NCI-H146 treated with DMSO at 0.1 percent for 48 hours (cell line): Measurements from ENCODE around the gene SYT9.
"Not testable (repeated sequence)": the region's sequence is repeated elsewhere in the genome, so short reads cannot be mapped to it uniquely, and the experiment has no call there.

Experiments
- DNase-seq: peaks from one replicate; lab custom pipeline; 2025; ENCODE audit not compliant: unreplicated experiment; lab: John Stamatoyannopoulos, UW

SYT9 gene

DNA sequence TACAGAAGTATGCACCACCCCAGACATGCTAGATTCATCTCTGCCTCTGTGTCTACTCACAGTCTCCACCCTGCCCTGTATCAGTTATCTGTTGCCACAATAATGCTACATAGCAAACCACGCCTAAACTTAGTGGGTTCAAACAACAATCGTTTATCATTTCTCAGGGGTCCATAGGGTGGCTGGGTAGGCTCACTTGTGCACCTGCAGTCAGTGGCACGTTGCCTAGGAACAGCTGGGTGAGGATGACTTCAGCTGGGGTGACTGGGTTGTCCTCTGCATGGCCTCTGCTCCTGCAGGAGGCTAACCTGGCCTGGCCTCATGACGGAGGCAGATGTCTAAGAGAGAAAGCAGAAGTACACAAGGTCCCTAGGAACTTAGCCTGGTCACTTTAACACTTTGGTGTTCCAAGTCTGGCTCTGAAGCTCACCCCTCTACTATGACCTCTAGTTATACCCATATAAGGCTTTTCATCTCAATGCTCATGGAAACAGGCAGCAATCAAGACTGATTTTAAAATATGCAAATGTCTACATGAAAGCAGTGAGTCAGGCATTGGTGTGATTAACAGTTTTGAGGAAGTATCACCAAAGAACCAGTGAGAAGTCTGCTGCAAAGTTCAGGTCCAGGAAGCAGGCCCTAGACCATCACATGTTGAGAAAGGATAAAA lies 244.3 kb downstream of the SYT9 start:
- no peak for DNase-seq

DNA sequence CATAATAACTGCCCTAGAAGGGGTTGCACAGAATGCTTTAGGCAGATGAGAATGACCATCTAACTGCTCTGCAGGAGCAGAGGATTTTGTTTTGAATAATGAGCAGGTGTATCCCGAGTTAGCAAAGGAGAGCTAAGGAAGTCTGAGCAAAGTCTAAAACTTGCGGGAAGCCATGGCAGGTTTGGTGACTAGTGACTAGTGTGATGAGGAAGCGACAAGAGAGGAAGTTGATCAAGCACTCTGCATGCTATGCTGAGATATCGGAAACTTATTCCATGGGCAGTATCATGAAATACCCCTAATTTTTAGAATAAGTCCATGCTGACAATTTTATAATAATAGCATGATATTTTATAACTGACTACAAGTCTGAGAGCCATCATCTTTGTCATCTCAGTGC lies 246.5 kb downstream of the SYT9 start:
- no peak for DNase-seq

DNA sequence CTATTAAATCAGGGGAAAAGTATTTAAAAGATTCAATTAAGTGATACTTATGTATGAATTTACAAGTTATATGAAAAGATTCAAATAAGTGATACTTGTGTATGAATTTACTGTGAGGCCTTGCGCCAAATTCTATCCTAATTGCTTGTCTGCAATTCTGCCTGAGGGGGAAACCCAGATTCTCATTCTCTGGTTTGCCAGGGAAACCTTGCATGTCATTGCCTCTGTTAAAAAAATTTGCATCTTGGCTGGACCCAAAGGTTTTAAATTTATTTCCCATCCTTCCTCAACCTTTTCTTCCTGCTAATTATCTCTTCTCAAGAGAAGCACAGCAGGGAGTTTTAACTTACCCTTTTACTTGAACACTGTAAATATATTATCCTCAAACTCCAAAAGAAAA lies 247.4 kb downstream of the SYT9 start:
- DNase-seq: no peak

DNA sequence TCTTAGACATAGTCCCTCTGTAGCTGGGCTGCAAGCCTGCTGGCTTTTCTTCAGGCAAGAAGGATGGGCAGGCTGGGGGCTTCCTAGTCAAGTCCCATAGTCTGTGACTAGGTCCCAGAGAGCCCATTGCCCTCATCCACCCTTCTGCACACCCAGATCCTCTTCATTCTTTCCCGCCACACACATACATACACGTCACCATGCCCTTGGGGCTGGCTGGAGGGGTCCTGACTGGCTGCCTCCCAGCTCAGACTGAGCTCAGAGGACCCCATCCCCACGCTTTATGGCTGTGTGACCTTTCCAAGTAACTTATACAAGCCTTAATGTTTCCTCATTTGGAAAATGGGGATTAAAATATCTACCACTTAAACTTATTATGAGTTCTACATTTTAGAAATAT lies 248.5 kb downstream of the SYT9 start:
- DNase-seq: no peak

DNA sequence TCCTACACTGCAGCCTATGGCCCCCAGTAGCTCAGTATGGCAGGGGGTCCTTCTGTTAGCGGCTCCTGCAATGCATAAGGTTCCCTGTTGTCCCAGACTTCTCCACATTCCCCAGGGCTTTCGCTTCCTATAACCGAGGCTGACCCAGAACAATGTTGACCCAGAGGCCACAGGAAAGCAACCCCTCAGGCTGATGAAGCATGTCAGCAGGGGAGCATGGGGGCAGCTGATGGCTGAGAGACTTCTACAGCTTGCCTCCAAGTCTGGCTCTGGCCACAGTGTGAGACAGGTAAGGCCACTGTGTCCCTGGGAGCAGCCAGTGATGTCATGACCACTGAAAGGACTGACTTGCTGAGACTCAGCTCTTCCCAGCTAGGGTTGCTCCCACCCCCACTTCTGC lies 249.5 kb downstream of the SYT9 start:
- DNase-seq: no peak

DNA sequence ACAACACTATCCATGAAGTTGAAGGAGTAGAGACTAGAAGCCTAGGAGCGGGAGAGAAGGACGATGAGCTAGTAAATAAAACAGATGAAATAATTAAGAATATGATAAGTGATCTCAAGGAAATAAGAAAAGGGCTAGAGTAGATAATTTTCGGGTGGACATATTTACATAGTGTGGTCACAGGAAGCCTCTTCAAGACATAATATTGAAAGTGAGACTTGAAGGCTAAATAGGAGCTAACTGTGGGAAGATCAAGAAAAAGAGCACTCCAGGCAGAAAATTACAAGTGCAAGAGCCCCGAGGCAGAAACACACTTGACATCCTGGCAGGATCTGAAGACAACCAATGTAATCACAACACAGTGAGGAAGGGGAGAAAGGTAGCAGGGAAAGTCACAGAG lies 250.2 kb downstream of the SYT9 start:
- DNase-seq: no peak

DNA sequence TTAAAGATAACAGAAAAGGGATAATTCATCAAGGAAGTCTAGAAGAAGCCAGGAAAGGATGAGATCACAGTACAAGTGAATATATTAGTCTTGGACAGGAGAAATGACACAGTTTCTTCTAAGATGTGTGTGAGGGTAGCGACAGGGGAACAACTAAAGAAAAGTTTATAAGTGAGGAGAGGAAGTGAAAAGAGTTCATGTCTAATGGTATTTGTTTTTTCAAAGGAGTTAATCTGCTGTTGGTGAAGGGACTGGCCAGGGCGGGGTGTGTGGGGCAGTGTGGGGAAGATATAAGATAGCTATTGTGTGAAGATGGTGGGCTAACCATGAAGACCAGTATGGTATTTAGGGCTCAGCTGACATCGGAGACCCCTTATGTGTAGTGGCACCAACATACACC lies 254.5 kb downstream of the SYT9 start:
- no peak for DNase-seq

DNA sequence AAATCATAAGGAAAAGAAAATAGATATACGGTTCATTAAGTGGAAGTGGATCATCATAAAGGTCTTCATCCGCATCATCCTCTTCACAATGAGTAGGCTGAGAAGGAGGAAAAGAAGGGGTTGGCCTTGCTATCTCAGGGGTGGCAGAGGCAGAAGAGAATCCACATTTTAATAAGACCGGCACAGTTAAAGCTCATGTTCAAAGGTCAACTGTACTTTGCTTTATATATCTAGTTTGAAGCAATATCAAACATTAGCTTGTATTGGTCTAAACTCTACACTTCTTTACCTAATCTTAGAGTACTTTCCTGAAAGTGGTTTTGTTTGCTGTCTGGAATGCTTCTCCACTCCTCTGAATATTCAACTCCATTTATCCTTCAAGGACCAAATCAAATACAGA lies 256.4 kb downstream of the SYT9 start:
- DNase-seq: no peak

DNA sequence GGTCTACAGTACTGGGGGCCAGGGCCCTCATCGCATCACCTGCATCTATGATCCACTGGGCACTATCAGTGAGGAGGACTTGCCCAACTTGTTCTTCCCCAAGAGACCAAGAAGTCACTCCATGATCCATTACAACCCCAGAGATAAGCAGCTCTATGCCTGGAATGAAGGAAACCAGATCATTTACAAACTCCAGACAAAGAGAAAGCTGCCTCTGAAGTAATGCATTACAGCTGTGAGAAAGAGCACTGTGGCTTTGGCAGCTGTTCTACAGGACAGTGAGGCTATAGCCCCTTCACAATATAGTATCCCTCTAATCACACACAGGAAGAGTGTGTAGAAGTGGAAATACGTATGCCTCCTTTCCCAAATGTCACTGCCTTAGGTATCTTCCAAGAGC lies 258.3 kb downstream of the SYT9 start:
- DNase-seq: no peak

DNA sequence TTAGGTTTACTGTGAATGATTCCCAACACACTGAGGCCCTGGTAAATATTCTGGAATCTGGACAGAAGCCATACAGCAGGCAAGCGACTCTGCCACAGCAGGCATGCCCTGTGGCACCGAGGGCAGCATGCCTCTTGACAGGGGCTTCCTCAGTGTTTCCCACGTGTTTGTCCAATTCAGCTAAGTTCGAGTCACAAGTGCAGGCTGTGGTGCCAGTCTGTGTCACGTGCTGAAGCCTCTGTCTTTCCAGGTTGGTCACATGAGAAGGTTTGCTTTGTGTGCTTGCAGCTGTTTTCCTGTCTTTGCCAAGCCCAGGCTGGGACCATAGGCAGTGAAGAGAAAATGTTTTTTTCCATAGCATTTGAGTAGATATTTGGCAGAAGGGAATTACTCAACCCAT lies 259.7 kb downstream of the SYT9 start:
- DNase-seq: no peak

DNA sequence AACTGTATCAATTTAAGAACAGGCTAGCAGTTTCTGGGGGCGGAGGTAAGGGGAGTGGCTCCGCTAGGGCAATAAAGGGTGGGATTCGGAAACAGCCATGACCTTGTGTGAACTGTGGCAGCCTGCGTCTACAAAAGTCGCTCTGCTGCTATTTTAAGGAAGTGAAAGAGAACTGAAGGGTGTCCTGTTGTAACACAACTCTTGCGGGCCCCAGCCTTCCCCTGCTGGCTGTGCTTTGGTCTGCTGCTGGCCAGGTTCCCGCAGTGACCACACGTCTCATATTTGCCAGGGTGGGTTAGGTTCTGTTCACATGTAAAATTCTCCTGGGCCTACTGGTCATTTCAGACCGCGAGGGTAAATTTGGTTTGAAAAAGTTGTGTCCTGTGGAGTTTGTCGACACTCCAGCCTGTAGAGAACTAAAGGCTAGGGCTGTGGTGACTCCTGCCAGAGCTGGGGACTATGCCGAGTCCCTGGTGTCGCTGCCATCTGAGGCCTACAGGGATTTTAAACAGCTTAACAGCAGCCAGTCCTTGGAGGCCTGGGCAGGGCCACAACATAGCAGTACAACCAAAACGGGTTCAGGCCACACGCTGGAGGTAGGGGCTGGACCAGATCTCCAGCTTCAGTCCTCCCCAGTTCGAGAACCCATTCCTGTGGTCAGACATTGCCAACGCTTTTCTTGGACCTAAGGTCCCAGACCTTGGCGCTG lies 261.0 kb downstream of the SYT9 start:
- no peak for DNase-seq

DNA sequence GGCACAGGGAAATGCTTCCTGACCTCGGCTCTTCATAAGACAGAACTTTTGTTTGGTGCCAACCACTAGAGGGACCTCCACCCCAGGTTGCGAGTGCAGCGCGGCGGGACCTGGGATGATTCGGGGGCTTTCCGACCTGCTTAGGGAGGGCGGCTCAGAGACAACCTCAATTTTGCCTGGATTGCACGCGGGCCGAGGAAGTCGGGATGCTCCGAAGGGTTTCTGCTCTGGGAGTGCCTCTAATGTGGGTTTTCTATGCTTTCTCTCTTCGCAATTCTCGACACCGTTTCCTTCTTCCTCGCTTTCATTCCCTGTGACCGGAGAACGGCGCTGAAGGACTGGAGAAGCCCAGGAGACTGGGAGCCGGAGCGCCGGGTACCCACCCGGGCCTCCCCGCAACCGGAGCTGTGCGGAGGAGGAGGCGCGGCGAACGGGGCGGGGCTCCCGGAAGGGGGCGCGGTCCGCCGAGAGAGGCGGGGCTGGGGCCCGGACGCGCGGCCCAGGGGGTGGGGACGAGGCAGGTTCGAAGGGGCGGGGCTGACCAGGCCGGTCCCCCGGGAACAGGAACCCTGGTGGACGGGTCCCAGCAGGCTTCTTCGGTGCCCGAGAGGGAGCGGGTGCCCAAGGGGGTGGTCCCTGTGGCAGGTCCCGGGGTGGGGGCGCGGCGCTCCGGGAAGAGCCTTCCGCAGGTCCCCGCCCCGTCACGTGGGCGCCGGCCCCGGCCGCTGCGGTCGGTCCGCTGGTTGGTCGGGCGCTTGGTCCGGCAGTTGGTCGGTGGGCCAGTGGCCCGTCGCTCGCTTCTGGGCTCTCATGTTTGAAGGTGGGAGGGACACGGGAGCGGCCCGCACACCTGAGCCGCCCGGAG lies 261.8 kb downstream of the SYT9 start, which contains the start of gene PPFIBP2:
PPFIBP2 (plus strand) TSS at position 766 of the 865 bp plus-strand sequence. CDS start 35,477 bp downstream, outside the sequence.
- DNase-seq: no peak

DNA sequence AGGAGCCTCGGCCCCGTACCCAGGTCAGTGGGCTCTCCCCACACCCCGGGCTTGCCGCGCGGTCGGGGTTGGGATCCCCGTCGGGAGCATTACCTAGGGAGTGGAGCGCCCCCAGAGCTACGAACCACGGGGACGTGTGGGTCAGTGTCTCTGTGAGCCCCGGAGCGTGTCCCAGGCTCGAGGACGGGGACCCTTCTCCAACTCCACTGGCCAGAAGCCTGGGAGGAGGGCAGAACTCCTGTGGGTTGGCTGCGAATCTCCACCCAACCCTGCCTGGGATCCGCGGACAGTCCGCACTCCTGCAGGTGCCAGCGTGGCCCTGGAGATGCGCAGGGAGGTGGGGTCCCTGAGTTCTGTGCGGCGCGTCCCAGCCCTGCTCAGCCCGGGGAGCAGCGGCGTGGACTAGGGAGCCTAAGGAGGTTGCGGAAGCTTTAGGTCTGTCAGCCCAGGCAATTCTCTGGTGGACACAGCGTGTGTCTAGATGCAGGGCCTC lies 262.4 kb downstream of the SYT9 start:
- no peak for DNase-seq

DNA sequence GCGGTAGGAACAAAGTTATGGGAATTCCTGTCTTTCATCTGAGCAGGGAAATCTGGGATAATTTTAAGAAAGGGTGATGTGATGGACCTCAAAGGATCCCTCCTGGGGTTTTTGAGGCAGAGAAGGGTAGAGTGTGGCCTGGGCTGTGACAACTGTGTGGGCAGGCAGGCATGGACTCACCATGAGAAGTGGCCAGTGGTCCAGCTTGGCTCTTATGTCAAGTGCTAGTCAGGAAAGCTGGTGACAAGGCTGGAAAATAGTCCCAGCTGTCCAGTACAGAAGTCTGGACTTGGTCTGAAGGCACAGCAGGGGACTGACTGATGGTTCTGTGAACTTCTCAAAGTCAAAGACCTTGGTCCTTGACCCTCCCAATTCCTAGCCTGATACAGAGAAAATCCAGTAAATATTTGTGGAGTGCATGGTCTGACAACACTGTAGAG lies 263.8 kb downstream of the SYT9 start:
- DNase-seq: no peak

DNA sequence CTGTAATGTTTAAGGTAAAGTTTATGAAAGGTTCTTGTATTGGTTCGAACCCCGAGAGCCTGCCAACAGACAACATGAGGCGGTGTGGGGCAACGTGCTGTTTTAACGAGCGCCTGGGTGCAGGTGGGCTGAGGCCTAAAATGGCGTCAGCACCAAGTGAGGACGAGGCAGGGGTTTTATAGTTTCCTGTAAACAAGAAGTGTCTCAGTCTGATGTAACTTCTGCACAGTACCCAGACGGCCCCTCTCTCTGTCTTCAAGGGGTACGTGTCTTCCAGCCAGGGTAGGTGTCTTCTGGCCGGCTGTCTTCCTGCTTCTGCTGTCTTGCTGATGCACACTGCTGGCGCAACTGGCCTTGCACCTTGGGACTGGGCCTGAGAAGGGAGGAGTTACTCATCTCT lies 264.8 kb downstream of the SYT9 start:
- no peak for DNase-seq

DNA sequence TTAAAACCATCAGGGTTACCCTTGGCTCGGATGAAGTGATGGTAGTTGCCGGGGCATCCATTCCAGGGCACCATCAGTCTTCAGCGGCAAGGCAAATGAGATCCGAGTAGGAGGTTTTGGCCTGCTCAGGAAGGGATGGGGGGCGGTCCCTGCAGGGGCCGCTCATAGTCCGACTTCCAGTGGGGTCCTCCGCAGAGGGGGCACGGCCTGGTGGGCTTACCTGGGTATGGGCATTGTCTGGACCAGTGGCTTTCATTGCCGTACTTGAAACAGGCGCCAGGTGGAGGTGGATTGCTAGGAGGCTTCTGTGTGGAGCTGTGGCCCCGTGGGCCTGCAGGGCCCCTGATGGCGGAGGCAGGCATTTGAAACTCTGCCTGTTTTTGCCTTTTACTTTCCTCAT lies 266.0 kb downstream of the SYT9 start:
- DNase-seq: not testable (repeated sequence)
